A204.1 (cell line): ENCODE results near the gene LILRB1.
"Not testable (repeated sequence)": the region's sequence is repeated elsewhere in the genome, so short reads cannot be mapped to it uniquely, and the experiment has no call there.

Source experiments
- FAIRE-seq: peaks from 2 replicates; lab custom pipeline; 2012; peaks lifted over from hg19 to GRCh38; lab: Jason Lieb, UNC

The LILRB1 gene

GRCh38 chr19:54624934-54625730, 5.2 kb upstream of the LILRB1 start:
- FAIRE-seq, result not testable (repeated sequence)

DNA sequence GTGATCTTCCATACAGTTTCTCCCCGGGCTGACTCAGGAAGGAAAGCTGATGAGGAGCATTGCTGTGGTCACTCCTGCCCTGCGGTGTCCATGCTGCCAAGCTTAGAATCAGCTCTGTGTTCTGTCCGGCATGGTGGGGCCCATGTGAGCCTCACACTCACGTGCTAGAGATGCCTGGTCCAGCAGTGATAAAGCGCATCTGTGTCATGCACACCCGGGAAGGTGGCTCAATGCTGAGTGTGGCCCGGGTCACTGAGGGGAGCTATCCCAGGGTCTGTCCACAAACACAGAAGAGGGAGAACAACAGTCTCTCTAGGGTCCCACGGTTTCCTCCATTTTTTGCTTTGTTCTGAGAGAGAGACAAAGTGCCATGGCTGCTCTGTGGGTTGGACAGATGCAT, 3.5 kb upstream of the LILRB1 start:
- no peak for FAIRE-seq

DNA sequence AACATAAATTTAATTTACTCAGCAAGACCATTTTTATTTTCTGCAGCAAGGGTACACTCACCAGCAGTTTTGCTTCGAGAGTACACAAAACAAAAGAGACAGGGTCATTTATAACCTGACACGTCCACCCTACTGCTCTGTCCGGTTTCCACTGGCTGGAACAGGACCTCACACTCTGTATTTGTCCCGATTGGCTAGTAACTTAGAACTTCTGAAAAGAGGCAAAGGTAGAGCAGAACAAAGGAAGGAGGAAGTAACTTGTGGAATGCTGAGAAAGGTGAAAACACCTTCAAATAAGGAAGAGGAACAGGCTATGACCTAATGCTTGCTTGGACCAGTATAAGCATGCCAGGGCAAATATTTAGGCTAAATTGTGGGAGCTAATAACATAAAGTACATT, 2.4 kb upstream of the LILRB1 start:
- FAIRE-seq, result not testable (repeated sequence)

GRCh38 chr19:54630782-54631181, 498 bp downstream of the LILRB1 start:
- no peak for FAIRE-seq

GRCh38 chr19:54631489-54632337, 1.4 kb downstream of the LILRB1 start:
- not testable (repeated sequence) for FAIRE-seq

DNA sequence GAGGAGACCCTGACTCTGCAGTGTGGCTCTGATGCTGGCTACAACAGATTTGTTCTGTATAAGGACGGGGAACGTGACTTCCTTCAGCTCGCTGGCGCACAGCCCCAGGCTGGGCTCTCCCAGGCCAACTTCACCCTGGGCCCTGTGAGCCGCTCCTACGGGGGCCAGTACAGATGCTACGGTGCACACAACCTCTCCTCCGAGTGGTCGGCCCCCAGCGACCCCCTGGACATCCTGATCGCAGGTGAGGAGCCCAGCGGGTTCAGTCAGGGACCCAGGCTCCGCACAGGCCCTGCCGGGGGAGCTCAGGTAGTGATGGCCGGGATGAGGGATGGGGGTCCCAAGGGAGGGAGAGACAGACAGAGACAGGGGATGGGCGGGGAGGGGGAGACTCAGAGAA, 2.2 kb downstream of the LILRB1 start:
- not testable (repeated sequence) for FAIRE-seq

GRCh38 chr19:54633401-54633800, 3.1 kb downstream of the LILRB1 start:
- no peak for FAIRE-seq

- not testable (repeated sequence) for FAIRE-seq
Observed at GRCh38 chr19:54636081-54636480, 5.8 kb downstream of the LILRB1 start.

- no peak for FAIRE-seq
Observed at GRCh38 chr19:54638683-54639082, 8.4 kb downstream of the LILRB1 start.

DNA sequence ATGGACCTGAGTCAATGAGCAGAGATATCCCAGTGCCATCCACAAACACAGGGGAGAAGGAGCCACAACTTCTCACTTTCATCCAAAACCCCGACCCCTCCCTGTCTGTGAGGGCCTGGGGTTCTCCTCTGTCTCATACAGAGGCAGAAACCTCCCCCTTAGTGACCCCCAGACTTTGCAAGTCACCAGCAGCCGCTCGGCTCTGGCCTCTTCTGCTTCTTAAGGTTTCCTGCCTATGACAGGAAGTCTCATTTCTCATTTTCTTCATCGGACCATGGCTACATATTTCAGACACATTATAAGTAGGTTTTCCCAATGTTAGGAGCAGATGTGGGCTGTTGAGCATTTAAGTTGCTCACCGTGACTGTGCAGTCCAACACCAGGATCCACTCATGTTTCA, 12.7 kb downstream of the LILRB1 start:
- FAIRE-seq, result not testable (repeated sequence)

GRCh38 chr19:54643583-54643982, 13.3 kb downstream of the LILRB1 start:
- FAIRE-seq, result not testable (repeated sequence)

DNA sequence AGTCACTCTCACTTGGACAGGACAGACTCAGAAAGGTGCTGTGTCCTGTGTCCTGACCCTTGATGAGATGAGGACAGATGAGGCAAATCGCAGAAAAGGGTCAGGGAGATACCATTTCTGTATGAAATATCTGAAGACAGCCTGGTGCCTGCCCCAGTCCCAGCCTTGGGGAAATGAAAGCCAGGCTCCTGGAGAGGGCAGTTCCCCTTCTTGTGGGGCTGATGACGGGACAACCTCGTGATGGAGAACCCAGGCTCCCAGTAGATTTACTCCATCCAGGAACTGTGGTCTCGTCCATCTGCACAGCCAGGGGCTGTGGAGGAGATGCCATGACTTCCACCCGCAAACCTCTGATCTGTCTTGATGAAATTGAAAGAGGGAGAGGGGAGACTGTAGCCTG, 13.8 kb downstream of the LILRB1 start:
- FAIRE-seq, result no peak

- no peak for FAIRE-seq
Observed at GRCh38 chr19:54646331-54646841, 16.1 kb downstream of the LILRB1 start.

DNA sequence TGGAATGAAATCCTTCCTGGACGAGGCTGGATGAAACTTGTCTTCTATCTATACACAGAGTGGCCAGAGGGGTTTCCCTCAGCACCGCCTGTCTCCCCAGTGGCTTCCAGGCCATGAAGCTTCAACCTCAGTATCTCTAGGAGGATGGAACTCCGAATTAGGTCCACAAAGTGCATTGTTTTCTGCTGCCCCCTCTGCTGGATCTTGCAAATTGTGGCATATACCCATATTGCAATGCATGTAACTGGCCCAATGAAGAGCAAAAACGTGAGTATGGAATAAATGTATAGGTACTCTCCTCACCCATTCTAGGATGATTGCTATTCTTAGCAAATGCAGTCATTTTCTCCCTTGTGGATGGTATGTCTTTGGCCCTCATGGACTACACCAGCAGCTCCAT, 17.8 kb downstream of the LILRB1 start:
- FAIRE-seq, result no peak

DNA sequence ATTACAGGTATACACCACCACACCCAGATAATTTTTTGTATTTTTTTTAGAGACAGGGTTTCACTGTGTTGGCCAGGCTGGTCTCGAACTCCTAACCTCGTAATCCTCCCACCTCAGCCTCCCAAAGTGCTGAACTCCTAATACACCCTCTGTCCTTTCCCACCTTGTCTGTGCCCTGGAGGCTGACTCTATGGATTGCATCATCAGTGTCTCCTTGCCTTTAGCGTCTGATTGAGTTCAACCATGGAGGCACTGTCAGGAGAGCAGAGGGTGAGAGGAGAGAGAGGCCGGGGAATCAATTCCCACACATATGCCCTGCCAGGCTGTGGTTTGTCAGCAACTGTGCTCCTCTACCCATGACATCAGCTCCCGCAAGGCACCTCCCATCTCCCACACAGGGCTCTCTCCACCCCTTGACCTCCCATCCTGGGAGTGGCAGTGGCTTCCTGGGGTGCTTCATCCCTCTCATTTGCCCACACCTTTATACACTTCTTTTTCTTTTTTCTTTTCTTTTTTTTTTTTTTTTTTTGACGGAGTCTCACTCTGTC, 19.9 kb downstream of the LILRB1 start:
- FAIRE-seq, result no peak

GRCh38 chr19:54653181-54653809, 23.0 kb downstream of the LILRB1 start:
- FAIRE-seq, result peak; percentile 94

DNA sequence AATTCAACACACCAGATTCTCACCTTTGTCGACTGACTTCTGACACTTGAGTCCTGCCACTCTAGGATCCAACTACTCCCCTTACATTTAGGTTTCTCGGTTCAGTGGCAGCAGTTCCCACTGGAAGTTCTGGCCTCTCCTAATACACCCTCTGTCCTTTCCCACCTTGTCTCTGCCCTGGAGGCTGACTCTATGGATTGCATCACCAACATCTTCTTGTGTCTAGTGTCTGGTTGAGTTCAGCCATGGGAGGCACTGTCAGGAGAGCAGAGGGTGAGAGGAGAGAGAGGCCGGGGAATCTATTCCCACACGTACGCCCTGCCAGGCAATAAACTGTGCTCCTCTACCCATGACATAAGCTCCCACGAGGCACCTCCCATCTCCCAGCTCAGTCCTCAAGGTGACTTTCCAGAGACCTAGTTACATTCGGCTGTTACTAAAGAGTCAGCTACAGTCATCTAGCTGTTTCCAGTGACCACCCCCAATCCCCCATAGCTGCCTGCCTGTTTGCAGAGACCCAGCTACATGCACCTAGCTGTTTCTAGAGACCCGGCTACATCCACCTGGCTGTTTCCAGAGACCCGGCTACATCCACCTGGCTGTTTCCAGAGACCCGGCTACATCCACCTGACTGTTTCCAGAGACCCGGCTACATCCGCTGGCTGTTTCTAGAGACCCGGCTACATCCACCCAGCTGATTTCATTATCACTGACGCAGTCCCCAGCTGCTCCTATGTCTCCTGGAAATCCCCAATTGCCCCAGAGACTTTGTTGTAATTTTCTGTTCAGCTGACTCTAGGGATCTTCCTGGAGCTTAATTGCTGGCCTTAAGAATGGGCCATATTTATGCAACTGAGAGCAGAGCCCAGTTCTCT, 24.4 kb downstream of the LILRB1 start:
- FAIRE-seq, result no peak

GRCh38 chr19:54659300-54659699, 29.0 kb downstream of the LILRB1 start:
- no peak for FAIRE-seq

DNA sequence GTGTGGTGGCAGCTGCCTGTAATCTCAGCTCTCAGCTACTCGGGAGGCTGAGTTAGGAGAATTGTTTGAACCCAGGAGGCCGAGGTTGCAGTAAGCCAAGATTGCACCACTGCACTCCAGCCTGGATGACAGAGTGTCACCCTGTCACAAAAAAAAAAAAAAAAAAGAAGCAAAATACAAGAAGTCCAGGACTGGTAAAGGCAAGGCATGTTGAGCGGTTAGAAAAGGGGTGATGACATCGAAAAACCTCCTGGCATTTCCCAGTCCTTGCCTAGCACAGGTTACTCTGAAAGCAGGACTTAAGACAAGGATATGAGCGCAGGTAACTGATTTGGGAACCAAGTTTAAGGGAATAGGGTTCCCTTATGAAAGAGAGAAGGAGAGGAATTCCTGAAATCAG, 30.0 kb downstream of the LILRB1 start:
- FAIRE-seq, result no peak

DNA sequence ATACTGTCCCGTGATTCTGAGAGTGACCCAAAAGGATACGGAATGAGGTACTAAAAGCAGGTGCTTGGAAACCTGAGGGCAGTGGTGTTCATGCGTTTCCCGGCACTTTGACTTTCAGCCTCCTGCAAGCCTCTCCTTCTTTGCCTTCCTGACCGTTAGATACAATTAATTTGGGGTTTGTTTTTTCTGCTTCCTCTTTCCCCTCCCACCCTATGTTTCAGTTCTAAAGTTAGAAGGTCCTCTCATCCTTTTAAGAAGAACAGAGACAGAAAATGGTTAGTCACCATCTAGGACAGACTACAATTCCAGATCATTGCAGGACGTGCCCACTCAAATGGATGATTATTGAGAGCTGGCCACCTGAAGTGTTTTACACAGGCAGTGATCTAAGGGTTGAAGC, 30.7 kb downstream of the LILRB1 start:
- FAIRE-seq, result no peak

DNA sequence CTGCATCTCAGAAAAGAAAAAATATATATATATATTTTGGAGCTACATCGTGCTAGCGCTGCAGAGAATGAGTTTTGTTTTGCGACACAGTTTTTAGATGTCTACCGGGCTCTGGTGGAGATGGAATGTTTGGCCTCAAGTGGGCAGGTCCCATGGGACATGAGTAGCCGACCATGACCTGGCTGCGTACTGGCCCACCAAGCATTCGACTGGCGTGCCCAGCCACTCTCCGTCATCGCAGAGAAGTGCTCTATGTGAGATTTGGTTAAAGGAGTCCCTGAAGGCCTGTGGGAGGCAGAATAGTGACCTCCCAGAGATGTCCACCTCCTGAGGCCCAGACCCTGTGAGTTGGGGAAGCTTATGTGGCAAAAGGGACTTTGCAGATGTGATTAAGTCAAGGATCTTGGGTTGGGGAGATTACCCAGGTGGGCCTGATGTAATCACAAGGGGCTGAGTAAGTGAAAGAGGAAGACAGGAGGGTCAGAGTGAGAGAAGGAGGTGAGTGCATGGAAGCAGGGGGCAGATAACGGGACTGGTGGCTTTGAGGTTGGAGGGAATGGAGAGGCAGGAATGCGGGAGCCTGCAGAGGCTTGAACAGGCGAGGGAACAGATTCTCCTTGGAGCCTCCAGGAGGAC, 31.7 kb downstream of the LILRB1 start:
- no peak for FAIRE-seq
